Hepatic stellate cell (primary cell): ENCODE measurements around the gene CCDC28A.

Experiments used
- DNase-seq: peaks from one replicate; pipeline ENCODE4 v3.0.0; 2011; ENCODE audit warnings: low spot score

Gene CCDC28A

DNA sequence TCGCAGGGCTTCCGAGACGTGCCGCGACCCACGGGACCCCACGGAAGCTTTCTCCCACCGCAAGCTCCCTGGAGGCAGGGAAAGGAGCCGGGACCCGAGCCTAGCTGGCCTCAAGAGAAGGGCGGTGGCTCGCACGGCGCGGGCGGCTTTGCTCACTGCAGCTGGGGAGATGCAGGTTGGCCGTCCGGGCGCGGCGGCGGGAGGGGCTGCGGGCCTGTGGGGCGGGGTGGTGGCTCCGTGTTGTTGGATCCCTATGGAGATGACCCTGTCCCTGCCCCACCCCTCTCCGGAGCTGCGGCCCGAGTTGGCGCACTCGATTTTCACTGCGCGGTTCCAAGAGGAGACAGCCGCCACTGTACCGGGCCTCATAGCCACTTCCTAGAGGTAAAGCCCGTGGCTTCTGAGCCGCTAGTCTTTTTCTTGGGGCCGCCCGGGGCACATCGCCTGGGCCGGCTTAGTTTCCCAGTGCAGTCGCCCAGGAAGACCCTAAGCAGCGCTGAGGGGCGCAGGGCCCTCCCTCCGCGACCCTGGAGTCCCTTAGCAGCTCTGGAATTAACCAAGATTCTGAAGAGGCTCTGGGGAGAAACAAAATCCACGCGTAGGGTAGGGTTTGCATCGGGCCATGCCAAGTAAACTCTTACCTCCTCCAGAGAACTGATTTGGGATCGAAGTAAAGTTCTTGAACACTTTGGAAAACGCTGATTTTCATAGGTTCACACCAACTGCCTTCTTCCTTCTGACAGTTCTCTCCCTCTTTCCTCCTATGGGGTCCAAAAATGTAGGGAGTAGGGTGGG lies 22.4 kb downstream of the CCDC28A start, which contains the start of gene ECT2L:
Gene ECT2L (plus strand): TSS at position 279 of the 795 bp plus-strand sequence. CDS start 17,188 bp downstream, outside the sequence.
- DNase-seq = peak; percentile 29

DNA sequence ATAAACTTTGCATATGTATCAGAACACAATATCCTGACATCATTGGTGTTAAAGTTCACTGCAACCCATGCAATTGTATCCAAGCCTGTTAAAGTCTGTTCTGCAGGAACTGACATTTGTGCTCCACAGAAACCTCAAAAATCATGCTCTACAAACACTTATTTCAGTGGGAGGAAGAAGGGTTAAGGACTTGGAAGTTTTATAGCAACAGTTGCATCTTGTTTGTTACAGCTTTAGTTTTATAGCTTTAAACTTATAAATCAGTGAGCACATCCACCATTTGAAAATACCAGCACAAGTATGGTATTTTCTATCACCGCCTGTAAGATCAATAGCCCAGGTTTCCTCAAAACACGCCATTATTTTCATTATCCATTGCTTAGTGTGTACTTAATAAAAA lies 23.2 kb downstream of the CCDC28A start:
- DNase-seq = no peak

DNA sequence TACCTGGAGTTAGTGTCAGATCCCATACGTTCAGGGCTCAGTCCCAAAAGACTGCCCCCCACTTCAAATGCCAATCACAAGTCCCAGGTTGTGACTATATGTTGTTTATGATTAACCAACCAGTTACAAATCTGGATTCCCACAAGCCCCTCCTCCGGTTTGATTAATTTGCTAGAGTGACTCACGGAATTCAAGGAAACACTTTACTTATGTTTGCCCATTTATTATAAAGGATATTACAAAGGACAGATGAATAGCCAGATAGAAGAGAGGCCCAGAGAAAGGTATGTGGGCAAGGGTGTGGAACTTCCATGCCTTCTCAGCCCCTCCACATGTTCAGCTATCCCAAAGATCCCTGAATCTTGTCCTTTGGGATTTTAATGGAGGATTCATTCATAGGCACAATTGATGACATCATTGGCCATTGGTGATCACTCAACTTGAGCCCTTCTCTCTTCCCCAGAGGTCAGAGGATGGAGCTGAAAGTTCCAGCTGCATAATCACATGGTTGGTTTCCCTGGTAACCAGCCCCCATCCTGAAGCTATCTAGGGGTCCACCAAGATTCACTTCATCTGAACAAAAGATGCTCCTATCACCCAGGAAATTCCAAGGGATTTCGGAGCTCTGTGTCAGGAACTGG lies 24.4 kb downstream of the CCDC28A start:
- no peak for DNase-seq

DNA sequence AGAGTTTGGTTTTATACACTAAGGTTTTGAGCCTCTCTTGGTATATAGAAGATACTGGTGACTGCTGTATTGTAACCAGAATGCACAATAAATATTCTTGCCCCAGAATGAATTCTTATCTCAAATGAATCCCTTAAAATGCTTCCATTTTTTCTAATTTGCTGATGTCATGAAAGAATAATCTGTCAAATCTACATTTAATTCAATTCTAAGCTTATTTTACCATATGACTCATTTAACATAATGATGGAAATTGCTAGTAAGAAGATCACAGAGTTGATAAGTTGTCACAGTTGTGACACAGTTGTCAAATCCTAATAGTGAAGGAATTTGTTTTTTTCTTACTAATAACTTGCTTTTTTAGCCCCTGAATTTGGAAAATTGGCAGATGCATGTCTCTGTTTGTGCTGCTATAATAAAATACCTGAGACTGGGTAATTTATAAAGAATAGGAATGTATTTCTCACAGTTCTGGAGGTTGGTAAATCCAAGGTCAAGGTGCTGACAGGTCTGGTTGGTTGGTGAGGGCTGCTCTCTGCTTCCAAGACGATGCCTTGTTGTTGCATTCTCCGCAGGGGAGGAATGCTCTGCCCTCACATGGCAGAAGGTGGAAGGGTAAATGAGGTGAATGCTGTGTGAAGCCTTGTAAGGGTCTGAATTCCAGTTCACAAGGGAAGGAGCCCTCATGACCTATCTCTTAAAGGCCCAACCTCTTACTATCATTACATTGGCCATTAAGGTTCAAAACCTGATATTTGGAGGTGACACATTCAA lies 27.0 kb downstream of the CCDC28A start:
- DNase-seq = no peak

DNA sequence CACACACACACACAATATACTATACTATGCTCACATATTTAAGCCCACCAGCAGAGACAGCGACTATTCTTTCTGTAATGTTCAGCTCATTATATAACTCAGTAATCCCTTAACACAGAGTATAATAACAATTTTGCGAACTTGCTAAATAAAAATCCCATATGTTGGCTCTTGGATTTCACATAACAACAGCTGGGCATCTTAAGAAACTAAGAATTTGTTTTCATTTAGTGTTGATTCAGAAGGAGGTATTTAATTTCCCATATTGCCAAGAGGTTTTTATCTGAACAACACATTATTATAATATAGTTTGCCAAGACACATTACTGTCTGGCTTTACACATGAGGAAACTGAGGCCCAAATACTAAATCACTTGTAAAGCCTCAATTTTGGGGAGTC lies 29.8 kb downstream of the CCDC28A start:
- no peak for DNase-seq

DNA sequence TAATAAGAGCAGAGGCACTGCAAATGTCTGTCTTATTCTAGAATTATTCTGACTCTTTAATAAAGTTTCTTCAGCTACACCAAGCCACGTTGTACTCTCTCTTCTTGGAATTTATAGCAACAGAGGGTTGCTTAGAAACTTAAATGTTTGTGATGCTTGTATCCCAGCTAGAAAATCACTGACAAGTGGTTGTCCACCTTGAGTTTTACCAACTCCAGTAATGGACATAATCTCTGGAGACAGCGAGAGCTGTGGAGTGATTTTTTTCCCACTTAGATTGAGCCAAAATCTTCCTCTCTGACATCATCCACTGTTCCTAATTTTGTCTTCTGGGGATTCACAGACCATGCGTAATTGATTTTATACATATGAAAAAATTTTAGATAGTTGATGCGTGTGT lies 30.3 kb downstream of the CCDC28A start:
- DNase-seq = no peak

DNA sequence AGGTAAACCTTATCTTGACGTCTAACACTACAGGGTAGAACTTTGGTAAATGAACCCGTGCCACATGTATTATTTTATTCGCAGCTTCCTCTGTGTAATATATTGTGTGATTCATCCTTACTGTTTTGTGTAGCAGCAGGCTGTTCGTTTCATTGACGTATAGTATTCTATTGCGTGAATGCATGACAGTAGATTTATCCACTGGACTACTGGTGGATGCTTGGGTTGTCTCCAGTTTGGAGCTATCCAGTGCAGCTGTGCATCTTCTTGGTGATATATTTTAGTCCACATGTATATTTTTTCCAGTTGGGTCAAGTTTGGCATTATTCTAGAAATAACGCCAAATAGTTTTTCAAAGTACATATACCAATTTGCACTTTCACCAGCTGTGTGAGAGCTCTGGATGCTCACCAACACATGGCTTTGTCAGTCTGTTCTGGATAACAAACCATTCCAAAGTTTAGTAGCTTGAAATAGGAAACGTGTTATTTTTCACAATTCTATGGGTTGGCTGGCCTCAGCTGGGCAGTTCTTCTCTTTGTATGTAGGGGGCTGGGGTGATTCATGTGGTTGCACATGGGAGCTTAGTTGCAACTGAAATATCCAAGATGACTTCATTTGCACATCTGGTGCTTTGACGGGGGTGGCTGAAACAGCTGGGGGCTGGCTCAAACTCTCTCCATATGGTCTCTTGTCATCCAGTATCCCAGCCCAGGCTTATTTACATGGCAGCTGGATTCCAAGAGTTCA lies 31.6 kb downstream of the CCDC28A start:
- DNase-seq = no peak

DNA sequence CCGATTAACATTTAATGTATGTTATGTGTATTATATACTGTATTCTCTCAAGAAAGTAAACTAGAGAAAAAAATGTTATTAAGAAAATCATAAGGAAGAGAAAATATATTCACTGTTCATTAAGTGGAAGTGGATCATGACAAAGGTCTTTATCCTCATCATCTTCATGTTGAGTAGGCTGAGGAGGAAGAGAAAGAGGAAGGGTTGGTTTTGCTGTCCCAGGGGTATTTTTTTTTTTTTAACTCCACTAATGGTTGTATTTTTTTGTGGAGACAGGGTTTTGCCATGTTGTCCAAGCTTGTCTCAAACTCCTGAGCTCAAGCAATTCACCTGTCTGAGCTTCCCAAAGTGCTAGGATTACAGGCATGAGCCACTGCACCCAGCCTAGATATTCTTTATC lies 33.3 kb downstream of the CCDC28A start:
- DNase-seq = no peak

DNA sequence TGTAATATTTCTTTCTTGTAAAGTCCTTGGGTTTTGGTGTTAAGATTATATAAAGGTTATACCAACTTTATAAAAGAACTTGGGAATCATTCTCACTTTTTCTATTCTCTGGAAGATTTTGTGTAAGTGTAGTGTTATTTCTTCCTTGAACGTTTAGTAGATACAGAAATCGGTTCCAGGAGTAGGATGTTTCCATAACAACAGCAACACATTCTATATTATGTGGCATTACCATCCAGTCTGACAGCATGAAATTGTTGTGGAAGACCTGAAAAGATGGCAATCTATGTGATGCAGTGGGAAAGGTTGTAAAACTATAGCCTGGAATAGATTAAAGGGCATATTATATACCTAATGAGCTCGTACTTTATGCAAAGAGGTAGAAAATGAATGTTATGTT lies 36.1 kb downstream of the CCDC28A start:
- DNase-seq = no peak

DNA sequence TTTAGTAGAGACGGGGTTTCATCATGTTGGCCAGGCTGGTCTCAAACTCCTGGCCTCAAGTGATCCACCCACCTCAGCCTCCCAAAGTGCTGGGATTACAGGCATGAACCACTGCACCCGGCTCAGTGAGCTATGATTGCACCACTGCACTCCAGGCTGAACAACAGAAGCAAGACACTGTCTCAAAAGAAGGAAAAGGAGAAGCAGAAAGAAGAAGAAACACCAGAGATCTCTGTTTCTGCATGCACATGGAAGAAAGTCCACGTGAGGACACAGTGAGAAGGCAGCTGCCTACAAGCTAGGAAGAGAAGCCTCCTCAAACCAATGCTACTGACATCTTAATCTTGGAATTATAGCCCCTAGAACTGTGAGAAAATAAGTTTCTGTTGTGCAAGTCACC lies 38.3 kb downstream of the CCDC28A start:
- no peak for DNase-seq

DNA sequence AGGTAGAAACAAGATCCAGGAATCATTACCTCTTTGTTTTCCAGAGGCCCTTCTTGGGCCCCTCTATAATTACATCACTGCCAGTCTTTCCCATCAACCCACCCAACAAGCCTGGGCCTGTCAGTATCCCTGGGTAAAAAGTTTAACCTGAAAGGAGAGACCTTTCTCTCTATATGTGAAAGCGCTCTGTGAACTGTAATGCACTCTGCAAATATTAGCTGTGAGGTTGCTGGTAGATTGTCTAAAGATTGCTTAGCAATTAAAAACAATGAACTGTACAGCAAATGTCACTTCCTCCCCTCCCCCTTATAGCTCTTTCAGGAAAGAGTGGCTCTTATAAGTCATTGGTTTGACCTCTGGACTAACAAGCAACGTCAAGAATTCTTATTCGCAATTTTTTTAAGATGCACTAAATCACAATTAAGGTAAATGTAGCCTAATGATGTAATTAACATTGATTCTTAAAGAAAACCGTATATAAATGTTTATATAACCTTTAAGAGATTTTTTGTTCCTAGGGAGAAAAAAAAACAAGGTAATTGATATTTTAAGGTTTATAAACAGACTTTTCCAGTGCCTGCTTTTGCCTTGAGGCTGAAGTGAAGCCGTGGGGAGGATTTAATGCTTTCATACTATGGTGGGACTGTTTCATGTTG lies 40.7 kb downstream of the CCDC28A start:
- no peak for DNase-seq

DNA sequence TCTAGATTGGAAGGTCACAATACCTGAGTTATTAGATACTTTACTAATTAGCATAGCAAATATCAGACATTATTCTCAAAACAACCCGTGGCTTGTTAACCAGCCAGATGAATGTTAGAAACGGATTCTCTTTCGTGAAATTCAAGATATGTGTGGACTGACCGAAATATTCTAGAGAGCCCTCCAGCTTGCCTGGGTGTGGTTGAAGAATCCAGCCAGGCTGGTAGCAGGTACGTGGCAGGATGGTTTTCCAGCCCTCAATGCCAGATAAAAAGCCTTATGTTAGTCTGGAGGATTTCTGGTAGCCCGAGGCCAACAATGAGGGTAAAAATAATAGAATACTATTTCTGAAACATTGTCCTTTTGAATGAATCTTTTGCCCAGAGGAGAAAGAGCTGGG lies 41.7 kb downstream of the CCDC28A start:
- DNase-seq = no peak

DNA sequence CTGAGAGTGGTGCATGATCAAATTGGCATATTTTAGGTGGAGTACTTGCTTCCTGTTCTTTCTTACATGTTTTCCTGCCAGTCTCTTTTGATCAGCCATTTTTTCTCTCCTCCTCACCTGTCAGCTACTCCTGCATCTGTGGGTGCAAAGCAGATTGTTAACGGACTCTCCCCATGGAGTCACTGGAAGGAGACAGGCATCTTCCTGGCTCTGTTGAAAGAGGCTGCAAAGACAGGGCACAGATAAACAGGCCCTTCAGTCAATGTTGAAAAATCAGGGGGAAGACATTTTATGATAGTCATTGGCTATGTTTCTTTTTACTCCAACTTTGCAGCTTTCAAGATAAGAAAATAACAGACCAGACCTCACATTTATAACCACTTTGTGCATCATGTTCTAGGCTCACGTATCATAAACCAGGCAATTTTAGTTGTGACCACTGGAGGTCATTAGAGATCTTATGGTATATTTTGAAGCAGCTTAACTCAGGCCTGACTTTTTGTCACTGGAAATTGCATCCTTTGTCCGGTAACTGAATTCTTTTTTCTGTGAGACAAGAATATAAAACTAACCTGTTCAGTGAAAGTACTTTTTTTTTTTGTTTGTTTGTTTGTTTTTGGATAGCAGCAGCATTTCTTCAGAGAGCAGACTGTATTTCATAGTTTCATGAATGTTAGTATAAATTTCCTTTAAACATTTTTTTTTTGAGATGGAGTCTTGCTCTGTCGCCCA lies 42.4 kb downstream of the CCDC28A start:
- DNase-seq = peak; percentile 36

DNA sequence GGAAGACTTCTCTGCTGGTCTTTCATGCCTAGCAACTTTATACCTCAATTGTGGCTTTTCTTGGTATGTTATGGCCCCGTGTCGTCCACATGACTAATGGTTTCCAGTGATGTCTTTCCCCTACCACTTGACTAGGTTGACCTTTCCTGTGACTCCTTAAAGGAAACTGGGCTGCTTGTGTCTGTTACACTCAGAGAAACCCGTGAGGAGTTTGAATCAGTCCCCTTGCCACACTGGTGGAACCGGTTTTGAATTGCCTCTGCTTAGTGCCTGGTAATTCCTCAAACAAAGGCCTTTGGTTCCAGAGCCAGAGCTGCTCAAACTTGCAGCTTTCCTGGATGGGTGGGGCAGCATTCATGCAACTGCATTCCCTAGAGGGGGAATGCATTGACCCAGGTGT lies 44.2 kb downstream of the CCDC28A start:
- DNase-seq = peak; percentile 49

DNA sequence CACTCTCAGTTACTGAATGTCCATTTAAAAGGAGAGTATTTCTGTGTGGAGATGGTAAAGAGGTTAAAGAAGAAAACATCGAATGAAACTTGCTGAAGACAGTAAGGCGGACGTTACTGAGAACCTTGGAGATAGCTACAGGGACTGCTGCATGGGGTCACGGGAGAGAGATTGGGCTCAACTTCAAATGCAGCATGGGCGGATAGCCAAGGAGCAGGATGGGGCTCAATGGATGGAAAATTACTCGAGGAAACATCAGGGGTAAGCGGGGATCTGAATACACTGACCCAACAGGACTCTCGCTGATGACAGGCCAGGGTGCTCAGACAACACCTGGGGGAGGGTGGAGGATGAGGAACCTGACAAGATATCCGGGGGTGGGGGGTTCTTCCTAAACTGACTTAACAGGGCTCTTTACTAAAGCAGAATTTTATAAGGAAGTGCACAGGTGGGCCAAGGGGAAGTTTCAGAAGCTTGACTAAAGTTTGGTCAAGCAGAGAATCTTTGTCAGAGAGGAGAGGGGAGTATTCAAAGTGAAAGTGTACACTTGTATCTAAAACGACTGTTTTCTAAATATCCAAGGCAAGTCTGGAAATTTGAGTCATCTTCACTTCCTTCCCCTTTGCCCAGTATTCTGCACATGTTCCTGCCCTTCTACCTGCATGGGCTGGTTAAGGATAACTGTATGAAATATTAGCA lies 45.1 kb downstream of the CCDC28A start:
- DNase-seq = no peak

DNA sequence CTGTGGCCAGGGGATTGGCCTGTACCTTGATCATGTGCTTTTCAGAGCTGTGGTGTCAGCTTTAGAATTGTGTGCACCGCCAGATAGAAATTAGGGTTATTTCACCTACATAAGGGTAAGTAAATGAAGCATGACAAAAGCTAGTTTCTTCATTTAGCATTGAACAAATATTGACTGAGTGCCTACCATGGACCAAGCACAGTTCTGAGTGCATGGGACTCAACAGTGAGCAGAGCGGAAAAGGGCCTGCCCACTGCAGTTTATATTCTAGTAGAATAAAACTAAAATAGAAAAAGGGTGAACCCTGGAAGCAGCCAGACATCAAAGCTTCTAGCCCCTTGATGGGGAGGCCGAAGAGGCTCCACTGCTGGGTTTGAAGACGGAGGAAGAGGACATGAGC lies 48.0 kb downstream of the CCDC28A start:
- DNase-seq = no peak

DNA sequence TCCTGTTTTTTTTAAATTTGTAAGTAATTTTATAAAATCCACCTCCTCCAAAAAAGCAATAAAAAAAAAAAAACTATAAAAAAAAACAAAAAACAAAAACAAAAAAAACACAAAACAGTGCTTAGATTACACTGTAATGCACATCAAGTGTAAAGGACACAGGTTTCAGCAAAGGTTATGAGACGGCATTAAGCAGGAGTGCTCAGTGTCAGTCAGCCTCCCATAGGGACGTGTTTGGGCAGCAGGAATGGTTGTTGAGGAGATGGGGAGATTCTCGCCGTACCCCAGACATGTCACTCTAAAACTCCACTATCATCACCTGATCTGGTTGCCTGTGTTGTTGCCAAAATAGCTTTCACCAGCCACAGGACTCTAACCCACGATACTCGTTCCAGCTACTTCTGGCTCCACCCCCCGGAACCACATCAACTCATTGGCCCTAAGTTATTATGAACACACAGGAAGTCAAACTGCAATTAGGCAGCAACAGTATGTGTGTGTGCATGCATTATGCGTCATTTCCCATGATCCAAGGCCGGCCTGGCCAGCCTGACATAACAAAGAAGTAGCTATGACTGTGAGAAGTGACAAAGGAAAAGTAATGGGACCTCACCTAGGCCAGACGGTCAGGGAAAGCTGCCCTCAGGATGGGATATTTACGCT lies 51.0 kb downstream of the CCDC28A start:
- DNase-seq = no peak

DNA sequence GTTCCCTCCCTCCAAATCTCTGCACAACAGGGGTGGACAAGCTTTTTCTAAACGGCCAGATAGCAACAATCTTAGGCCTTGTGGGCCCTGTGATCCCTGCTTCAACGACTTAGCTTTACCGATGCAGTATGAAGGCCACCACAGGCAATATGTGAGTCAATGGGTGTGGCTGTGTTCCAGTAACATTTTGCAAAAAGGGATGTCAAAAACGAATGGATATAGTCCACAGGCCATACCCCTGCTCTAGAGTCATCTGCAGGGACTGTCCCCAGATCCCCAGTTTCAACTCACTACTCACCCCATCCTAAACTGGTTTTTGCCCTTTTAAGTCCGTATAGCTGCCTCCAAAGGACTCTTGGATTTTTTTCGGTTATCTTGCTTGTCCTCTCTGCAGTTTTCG lies 56.7 kb downstream of the CCDC28A start:
- DNase-seq = no peak

DNA sequence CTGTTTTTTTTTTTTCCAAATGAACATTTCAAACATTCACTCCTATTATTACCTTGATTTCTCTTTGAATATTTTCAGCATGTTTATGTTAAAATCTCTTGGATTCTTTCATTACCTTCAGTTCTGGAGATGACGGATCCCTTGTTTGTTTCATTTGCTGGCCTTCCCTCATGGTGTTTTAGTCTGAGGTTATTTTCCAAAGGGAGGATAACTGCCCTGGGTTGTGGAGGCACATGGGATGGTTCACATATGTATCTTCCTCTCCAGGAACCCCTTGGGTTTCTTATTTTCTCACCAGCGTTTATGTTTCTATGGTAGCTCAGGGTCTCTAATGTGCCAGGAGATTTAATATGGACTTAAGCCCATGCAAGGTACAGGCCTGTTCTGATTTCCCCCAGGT lies 58.6 kb downstream of the CCDC28A start:
- no peak for DNase-seq
